ENCODE results near the gene METTL2A. TPM values are rescaled to one million over a fixed set of nuclear protein-coding genes. Genes with fewer than 3 reads are reported as not detected.
"Not testable (repeated sequence)": the region's sequence is repeated elsewhere in the genome, so short reads cannot be mapped to it uniquely, and the experiment has no call there.

METTL2A gene
- total RNA-seq, 1 experiment from 2014 or later: 38.7 TPM

DNA sequence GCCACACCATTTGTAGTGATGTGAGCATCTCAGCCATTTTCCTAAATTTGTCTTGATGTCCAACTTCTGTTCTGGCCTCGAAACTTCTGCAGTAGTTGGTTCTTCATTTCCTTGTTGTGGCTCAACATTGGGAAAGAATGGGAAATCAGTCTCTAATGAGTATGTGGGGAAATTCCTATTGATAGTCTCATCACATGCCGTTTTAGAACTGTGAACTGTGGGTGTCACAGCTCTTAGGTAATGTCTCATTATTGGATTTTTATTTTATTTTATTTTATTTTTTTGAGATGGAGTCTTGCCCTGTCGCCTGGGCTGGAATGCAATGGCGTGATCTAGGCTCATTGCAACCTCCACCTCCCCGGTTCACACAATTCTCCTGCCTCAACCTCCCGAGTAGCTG lies 17.5 kb downstream of the METTL2A start:
- H3K79me2 ChIP-seq (ENCODE audit: low read length); H3K9ac ChIP-seq (ENCODE audit: low read length); H4K20me1 ChIP-seq (ENCODE audit: low read length); intact Hi-C loops (cut with micrococcal nuclease); H2AFZ ChIP-seq (ENCODE audit: low read length); DNase-seq; H3K27ac ChIP-seq (ENCODE audit: low read length); H3K9me2 ChIP-seq (replicated peaks; ENCODE audit: low read length); H3K4me3 ChIP-seq (ENCODE audit: low read length); H3F3A ChIP-seq (ENCODE audit: low read length, unreplicated experiment); H3K27me3 ChIP-seq (ENCODE audit: low read length); H3K4me1 ChIP-seq (ENCODE audit: insufficient read depth, low read length); POLR2A ChIA-PET (ENCODE audit: unreplicated experiment); CTCF ChIA-PET; BruUV-seq (replicated peaks); ATAC-seq; H3K9me3 ChIP-seq (ENCODE audit: low read length); H3K4me2 ChIP-seq (ENCODE audit: low read length): not testable (repeated sequence)
- peaks cover 22% of the 10 kb centered on the region for H3K36me3 ChIP-seq (ENCODE audit: low read depth, low read length)

DNA sequence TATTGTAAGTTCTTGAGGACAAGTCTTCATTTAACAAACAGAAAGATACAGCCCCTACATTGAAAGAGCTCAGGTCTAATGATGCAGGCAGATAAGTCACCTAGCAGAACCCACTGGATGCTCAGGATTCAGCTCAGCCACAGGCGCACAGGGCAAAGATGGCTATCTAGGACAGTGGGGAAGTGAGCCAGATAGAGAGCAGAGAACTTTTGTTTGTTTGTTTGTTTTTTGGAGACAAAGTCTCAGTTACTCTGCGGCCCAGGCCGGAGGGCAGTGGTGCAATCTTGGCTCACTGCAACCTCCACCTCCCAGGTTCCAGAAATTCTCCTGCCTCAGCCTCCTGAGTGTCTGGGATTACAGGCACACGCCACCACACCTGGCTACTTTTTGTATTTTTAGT lies 20.4 kb downstream of the METTL2A start:
- no peak for DNase-seq
- no peak for TF ChIP-seq EZH2 (IDR thresholded peaks at IDR 0.05; ENCODE audit: low read length, unreplicated experiment)
- TF ChIP-seq, protein P1, sequence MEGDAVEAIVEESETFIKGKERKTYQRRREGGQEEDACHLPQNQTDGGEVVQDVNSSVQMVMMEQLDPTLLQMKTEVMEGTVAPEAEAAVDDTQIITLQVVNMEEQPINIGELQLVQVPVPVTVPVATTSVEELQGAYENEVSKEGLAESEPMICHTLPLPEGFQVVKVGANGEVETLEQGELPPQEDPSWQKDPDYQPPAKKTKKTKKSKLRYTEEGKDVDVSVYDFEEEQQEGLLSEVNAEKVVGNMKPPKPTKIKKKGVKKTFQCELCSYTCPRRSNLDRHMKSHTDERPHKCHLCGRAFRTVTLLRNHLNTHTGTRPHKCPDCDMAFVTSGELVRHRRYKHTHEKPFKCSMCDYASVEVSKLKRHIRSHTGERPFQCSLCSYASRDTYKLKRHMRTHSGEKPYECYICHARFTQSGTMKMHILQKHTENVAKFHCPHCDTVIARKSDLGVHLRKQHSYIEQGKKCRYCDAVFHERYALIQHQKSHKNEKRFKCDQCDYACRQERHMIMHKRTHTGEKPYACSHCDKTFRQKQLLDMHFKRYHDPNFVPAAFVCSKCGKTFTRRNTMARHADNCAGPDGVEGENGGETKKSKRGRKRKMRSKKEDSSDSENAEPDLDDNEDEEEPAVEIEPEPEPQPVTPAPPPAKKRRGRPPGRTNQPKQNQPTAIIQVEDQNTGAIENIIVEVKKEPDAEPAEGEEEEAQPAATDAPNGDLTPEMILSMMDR (conservative IDR thresholded peaks at IDR 0.05; ENCODE audit: low read depth, low read length): no peak
- no peak for TF ChIP-seq EZH2phosphoT487 (IDR thresholded peaks at IDR 0.05; ENCODE audit: borderline replicate concordance, low read length)
- no peak for ATAC-seq
- no peak overlapping the region for H3K4me2 ChIP-seq (ENCODE audit: low read length)
- no peak overlapping the region for H2AFZ ChIP-seq (ENCODE audit: low read length)
- no peak overlapping the region for H3K9ac ChIP-seq (ENCODE audit: low read length)
- H3K79me2 ChIP-seq (ENCODE audit: low read length): no peaks in the 10 kb centered on the region
- intact Hi-C loops (cut with micrococcal nuclease): no loop called here
- no peaks in the 10 kb centered on the region for H3K9me2 ChIP-seq (replicated peaks; ENCODE audit: low read length)
- ChIA-PET POLR2A (ENCODE audit: unreplicated experiment) (no interaction called here), CTCF (no interaction called here)
- no TSS peak for BruUV-seq (replicated peaks)
- no peak overlapping the region for H3K27ac ChIP-seq (ENCODE audit: low read length)
- H3K4me3 ChIP-seq (ENCODE audit: low read length): no peak overlapping the region
- H3F3A ChIP-seq (ENCODE audit: low read length, unreplicated experiment): no peaks in the 10 kb centered on the region
- no peaks in the 10 kb centered on the region for H3K4me1 ChIP-seq (ENCODE audit: insufficient read depth, low read length)
- no peaks in the 10 kb centered on the region for H4K20me1 ChIP-seq (ENCODE audit: low read length)
- H3K27me3 ChIP-seq (ENCODE audit: low read length): no peaks in the 10 kb centered on the region
- H3K36me3 ChIP-seq (ENCODE audit: low read depth, low read length): peaks cover 39% of the 10 kb centered on the region
- no peaks in the 10 kb centered on the region for H3K9me3 ChIP-seq (ENCODE audit: low read length)

DNA sequence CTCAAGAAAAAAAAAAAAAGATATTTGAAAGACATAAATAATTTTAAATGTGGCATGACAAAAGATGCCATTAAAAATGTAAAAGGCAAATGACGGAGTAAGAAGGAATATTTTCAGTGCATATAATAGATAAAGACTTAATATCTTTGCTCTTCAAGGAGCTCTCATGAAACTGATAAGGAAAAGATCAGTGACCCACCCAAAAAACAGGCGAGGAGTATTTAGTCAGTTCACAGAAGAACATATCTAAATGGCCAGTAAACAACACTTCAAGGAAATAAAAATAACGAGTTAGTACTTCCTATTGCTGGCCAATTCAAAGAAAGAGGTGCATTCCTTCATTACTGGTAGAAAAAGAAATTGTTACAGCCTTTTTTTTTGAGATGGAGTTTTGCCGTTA lies 22.1 kb downstream of the METTL2A start:
- H3K9me2 ChIP-seq (replicated peaks; ENCODE audit: low read length); ATAC-seq; CTCF ChIA-PET; intact Hi-C loops (cut with micrococcal nuclease); DNase-seq; H3K79me2 ChIP-seq (ENCODE audit: low read length); BruUV-seq (replicated peaks); H3F3A ChIP-seq (ENCODE audit: low read length, unreplicated experiment); H3K4me3 ChIP-seq (ENCODE audit: low read length); H3K4me1 ChIP-seq (ENCODE audit: insufficient read depth, low read length); POLR2A ChIA-PET (ENCODE audit: unreplicated experiment); H3K9me3 ChIP-seq (ENCODE audit: low read length); H3K4me2 ChIP-seq (ENCODE audit: low read length); H3K27me3 ChIP-seq (ENCODE audit: low read length); H3K27ac ChIP-seq (ENCODE audit: low read length); H2AFZ ChIP-seq (ENCODE audit: low read length); H4K20me1 ChIP-seq (ENCODE audit: low read length); H3K9ac ChIP-seq (ENCODE audit: low read length): not testable (repeated sequence)
- peaks cover 32% of the 10 kb centered on the region for H3K36me3 ChIP-seq (ENCODE audit: low read depth, low read length)

DNA sequence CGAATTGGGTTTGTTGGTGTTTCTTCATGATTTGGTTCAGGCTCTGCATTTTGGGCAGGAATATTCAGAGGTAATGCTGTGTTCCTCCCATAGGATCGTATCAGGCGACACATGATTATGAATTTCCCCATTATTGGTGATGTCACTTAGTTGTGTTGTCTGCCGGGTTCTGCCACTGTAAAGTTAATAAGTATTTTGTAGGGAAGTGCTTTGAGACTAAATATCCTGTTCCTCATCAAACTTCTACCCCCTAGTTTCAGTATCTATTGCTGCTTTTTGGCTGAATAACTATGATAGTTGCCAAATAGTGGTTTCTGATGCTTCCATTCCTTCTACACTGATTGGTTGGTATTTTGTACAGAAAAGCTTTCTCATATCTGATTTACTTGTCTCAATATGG lies 28.5 kb downstream of the METTL2A start:
- intact Hi-C loops (cut with micrococcal nuclease); H2AFZ ChIP-seq (ENCODE audit: low read length); H3K9me2 ChIP-seq (replicated peaks; ENCODE audit: low read length); DNase-seq; H3K4me2 ChIP-seq (ENCODE audit: low read length); CTCF ChIA-PET; H3K79me2 ChIP-seq (ENCODE audit: low read length); H3F3A ChIP-seq (ENCODE audit: low read length, unreplicated experiment); H3K27ac ChIP-seq (ENCODE audit: low read length); H3K27me3 ChIP-seq (ENCODE audit: low read length); H3K4me1 ChIP-seq (ENCODE audit: insufficient read depth, low read length); ATAC-seq; H4K20me1 ChIP-seq (ENCODE audit: low read length); H3K9me3 ChIP-seq (ENCODE audit: low read length); BruUV-seq (replicated peaks); H3K4me3 ChIP-seq (ENCODE audit: low read length); H3K9ac ChIP-seq (ENCODE audit: low read length); POLR2A ChIA-PET (ENCODE audit: unreplicated experiment): not testable (repeated sequence)
- peaks cover 12% of the 10 kb centered on the region; the same call in 1 of the 2 replicates for H3K36me3 ChIP-seq (ENCODE audit: low read depth, low read length)

DNA sequence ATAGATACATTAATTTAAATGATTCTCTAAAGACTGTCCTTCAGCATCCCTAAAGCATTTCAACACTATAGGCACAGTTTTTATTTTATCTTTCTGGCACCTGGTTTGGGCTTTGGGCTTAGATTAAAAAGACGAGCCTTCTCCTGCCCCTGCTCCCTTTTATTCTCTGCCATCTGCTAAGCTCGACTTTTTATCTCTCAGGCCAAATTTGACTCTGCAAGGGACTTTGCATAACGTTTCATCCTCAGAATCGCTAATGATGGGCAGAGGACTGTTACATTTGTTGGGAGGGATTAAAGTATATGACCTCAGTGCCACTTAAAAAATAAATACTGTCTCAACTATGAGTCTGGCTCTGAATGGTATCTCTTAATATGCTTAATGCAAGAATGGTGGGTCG lies 29.3 kb downstream of the METTL2A start:
- H4K20me1 ChIP-seq (ENCODE audit: low read length); H3K79me2 ChIP-seq (ENCODE audit: low read length); H3K27ac ChIP-seq (ENCODE audit: low read length); BruUV-seq (replicated peaks); H3K4me3 ChIP-seq (ENCODE audit: low read length); H2AFZ ChIP-seq (ENCODE audit: low read length); ATAC-seq; H3K27me3 ChIP-seq (ENCODE audit: low read length); H3K4me1 ChIP-seq (ENCODE audit: insufficient read depth, low read length); intact Hi-C loops (cut with micrococcal nuclease); H3F3A ChIP-seq (ENCODE audit: low read length, unreplicated experiment); H3K9me3 ChIP-seq (ENCODE audit: low read length); POLR2A ChIA-PET (ENCODE audit: unreplicated experiment); H3K4me2 ChIP-seq (ENCODE audit: low read length); DNase-seq; H3K36me3 ChIP-seq (ENCODE audit: low read depth, low read length); H3K9ac ChIP-seq (ENCODE audit: low read length); H3K9me2 ChIP-seq (replicated peaks; ENCODE audit: low read length); CTCF ChIA-PET: not testable (repeated sequence)

DNA sequence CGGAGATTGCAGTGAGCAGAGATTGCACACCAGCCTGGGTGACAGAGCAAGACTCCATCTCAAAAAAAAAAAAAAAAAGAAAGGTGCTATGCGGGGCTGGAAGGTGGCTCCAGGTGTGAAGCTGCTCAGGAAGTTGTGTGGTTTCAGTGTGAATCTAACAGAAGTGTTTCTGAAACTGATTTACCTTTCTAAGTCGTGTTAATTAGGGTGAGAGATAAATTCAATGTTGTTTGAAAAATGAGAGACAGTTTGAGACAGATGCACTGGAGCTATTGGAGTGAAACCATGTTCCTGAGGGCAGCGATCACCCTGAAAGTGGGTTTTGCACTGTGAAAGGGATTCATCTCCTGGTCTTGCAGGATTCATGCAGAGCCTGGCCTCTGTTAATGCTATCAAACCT lies 30.0 kb downstream of the METTL2A start:
- H3K79me2 ChIP-seq (ENCODE audit: low read length); H3F3A ChIP-seq (ENCODE audit: low read length, unreplicated experiment); BruUV-seq (replicated peaks); H3K9me3 ChIP-seq (ENCODE audit: low read length); H3K36me3 ChIP-seq (ENCODE audit: low read depth, low read length); DNase-seq; intact Hi-C loops (cut with micrococcal nuclease); H3K4me2 ChIP-seq (ENCODE audit: low read length); H3K4me3 ChIP-seq (ENCODE audit: low read length); ATAC-seq; H3K27me3 ChIP-seq (ENCODE audit: low read length); H3K9me2 ChIP-seq (replicated peaks; ENCODE audit: low read length); H3K27ac ChIP-seq (ENCODE audit: low read length); H2AFZ ChIP-seq (ENCODE audit: low read length); H3K4me1 ChIP-seq (ENCODE audit: insufficient read depth, low read length); POLR2A ChIA-PET (ENCODE audit: unreplicated experiment); H3K9ac ChIP-seq (ENCODE audit: low read length); CTCF ChIA-PET; H4K20me1 ChIP-seq (ENCODE audit: low read length): not testable (repeated sequence)
